ENCODE data around the gene ADAMTS16.
A peak's percentile ranks its signal among the peaks of the same experiment; 100 is the strongest.

ADAMTS16 gene

GRCh38 chr5:5239191-5239590 is 99.1 kb downstream of the ADAMTS16 start:
- DNase-seq, result no peak

- no peak for DNase-seq
Observed at GRCh38 chr5:5240234-5240633, 100.1 kb downstream of the ADAMTS16 start.

- DNase-seq, result no peak
Observed at GRCh38 chr5:5242056-5242455, 101.9 kb downstream of the ADAMTS16 start.

- no peak for DNase-seq
Observed at GRCh38 chr5:5246736-5247135, 106.6 kb downstream of the ADAMTS16 start.

- no peak for DNase-seq
Observed at GRCh38 chr5:5250758-5251157, 110.6 kb downstream of the ADAMTS16 start.

GRCh38 chr5:5252106-5252505 is 112.0 kb downstream of the ADAMTS16 start:
- DNase-seq, result no peak

GRCh38 chr5:5257353-5257752 is 117.2 kb downstream of the ADAMTS16 start:
- DNase-seq, result no peak

- no peak for DNase-seq
Observed at GRCh38 chr5:5258564-5258963, 118.4 kb downstream of the ADAMTS16 start.

GRCh38 chr5:5264727-5265126 is 124.6 kb downstream of the ADAMTS16 start:
- no peak for DNase-seq

GRCh38 chr5:5266297-5266696 is 126.2 kb downstream of the ADAMTS16 start:
- DNase-seq, result no peak

GRCh38 chr5:5270161-5270560 is 130.0 kb downstream of the ADAMTS16 start:
- no peak for DNase-seq

GRCh38 chr5:5270958-5271785 is 131.0 kb downstream of the ADAMTS16 start:
- peak in 1 of 2 experiments; percentile 19 for DNase-seq

- no peak for DNase-seq
Observed at GRCh38 chr5:5271786-5272321, 131.7 kb downstream of the ADAMTS16 start.

- DNase-seq, result no peak
Observed at GRCh38 chr5:5273398-5273797, 133.3 kb downstream of the ADAMTS16 start.

GRCh38 chr5:5273976-5274375 is 133.8 kb downstream of the ADAMTS16 start:
- DNase-seq, result no peak

- no peak for DNase-seq
Observed at GRCh38 chr5:5275211-5275610, 135.1 kb downstream of the ADAMTS16 start.

- no peak for DNase-seq
Observed at GRCh38 chr5:5276430-5276829, 136.3 kb downstream of the ADAMTS16 start.

- no peak for DNase-seq
Observed at GRCh38 chr5:5276951-5277517, 136.9 kb downstream of the ADAMTS16 start.

GRCh38 chr5:5278201-5278814 is 138.2 kb downstream of the ADAMTS16 start:
- DNase-seq, result no peak

- DNase-seq, result no peak
Observed at GRCh38 chr5:5278815-5279381, 138.8 kb downstream of the ADAMTS16 start.

- no peak for DNase-seq
Observed at GRCh38 chr5:5285906-5286305, 145.8 kb downstream of the ADAMTS16 start.

- DNase-seq, result no peak
Observed at GRCh38 chr5:5287419-5287818, 147.3 kb downstream of the ADAMTS16 start.

- no peak for DNase-seq
Observed at GRCh38 chr5:5288201-5288600, 148.1 kb downstream of the ADAMTS16 start.

GRCh38 chr5:5289537-5289936 is 149.4 kb downstream of the ADAMTS16 start:
- DNase-seq, result no peak

Data from NCI-H446 (cell line).